Activated CD4-positive, alpha-beta T cell treated with anti-CD3 and anti-CD28 coated beads for 24 hours (primary cell): ENCODE results near the gene PRTFDC1.

Experiments
- DNase-seq, 2 donors: peaks; one replicate each; pipeline ENCODE4 v3.0.0-alpha.2; 2020; ENCODE audit warnings: low read depth in 2 of 2

PRTFDC1 gene

GRCh38 chr10:24904824-24905223 lies 47.6 kb downstream of the PRTFDC1 start:
- no peak for DNase-seq

- DNase-seq = no peak
Observed at GRCh38 chr10:24902400-24902728, 50.0 kb downstream of the PRTFDC1 start.

GRCh38 chr10:24901686-24902399 lies 50.6 kb downstream of the PRTFDC1 start:
- no peak for DNase-seq

- DNase-seq = no peak
Observed at GRCh38 chr10:24900888-24901685, 51.3 kb downstream of the PRTFDC1 start.

GRCh38 chr10:24899571-24899970 lies 52.8 kb downstream of the PRTFDC1 start:
- no peak for DNase-seq

- no peak for DNase-seq
Observed at GRCh38 chr10:24898501-24898900, 53.9 kb downstream of the PRTFDC1 start.

- no peak for DNase-seq
Observed at GRCh38 chr10:24897326-24897926, 55.0 kb downstream of the PRTFDC1 start.

GRCh38 chr10:24894728-24895127 lies 57.7 kb downstream of the PRTFDC1 start:
- no peak for DNase-seq

GRCh38 chr10:24894309-24894708 lies 58.1 kb downstream of the PRTFDC1 start:
- DNase-seq = no peak

GRCh38 chr10:24893127-24893526 lies 59.3 kb downstream of the PRTFDC1 start:
- no peak for DNase-seq

- DNase-seq = no peak
Observed at GRCh38 chr10:24891823-24892222, 60.6 kb downstream of the PRTFDC1 start.

- no peak for DNase-seq
Observed at GRCh38 chr10:24889639-24890038, 62.8 kb downstream of the PRTFDC1 start.

- no peak for DNase-seq
Observed at GRCh38 chr10:24887855-24888231, 64.6 kb downstream of the PRTFDC1 start.

- DNase-seq = no peak
Observed at GRCh38 chr10:24886290-24886680, 66.1 kb downstream of the PRTFDC1 start.

- no peak for DNase-seq
Observed at GRCh38 chr10:24885551-24886289, 66.7 kb downstream of the PRTFDC1 start.

- DNase-seq = no peak
Observed at GRCh38 chr10:24884793-24885192, 67.6 kb downstream of the PRTFDC1 start.

GRCh38 chr10:24884316-24884715 lies 68.1 kb downstream of the PRTFDC1 start:
- no peak for DNase-seq

- DNase-seq = no peak
Observed at GRCh38 chr10:24883176-24883575, 69.2 kb downstream of the PRTFDC1 start.

- DNase-seq = peak in 1 of 2 donors; percentile 9
Observed at GRCh38 chr10:24882047-24882698, 70.2 kb downstream of the PRTFDC1 start.

- no peak for DNase-seq
Observed at GRCh38 chr10:24879861-24880260, 72.5 kb downstream of the PRTFDC1 start.

GRCh38 chr10:24874133-24874532 lies 78.3 kb downstream of the PRTFDC1 start:
- no peak for DNase-seq

GRCh38 chr10:24873281-24873683 lies 79.1 kb downstream of the PRTFDC1 start:
- DNase-seq = no peak
